Hepatocyte (in vitro differentiated cells): Measurements from ENCODE around the gene EFCAB7.
A peak's percentile ranks its signal among the peaks of the same experiment; 100 is the strongest.

Experiments
- CTCF ChIP-seq: fragments of 200-600 bp; sonication (generic); IDR thresholded peaks from 2 replicates; pipeline ENCODE4 v1.5.1; 2016; ENCODE audit warnings: antibody characterized with exemption, mild to moderate bottlenecking; ENCODE audit not compliant: poor library complexity
- EZH2phosphoT487 ChIP-seq: fragments of 200-600 bp; sonication (generic); IDR thresholded peaks from one replicate; pipeline ENCODE4 v1.6.1; 2018; ENCODE audit warnings: antibody characterized with exemption, mild to moderate bottlenecking, low read depth, moderate library complexity; ENCODE audit not compliant: unreplicated experiment, severe bottlenecking

GRCh38 chr1:63537940-63538339 lies 14.6 kb downstream of the EFCAB7 start:
- peak; percentile 60 for TF ChIP-seq CTCF
- no peak for TF ChIP-seq EZH2phosphoT487
